ENCODE results near the gene CCDC191.

Gene CCDC191

DNA sequence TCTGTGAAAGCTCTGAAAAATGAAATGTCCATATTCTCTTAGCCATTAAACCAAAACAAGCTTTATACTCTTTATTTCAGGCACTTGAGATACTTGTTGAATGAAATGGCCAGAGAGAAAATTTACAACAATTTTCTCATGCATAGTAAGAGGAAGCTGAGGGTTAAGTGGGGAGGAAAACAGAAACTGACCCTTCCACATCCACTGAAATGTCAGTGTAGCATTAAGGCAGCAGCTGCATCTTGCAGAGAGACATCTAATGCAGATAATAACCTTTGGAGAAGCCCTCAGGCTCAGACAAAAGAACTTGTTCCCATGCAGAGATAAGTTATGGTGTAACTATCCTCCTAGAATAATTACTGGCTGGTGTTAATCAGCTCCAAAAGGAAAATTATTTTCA is 74.5 kb downstream of the CCDC191 start:
- H3K9me3 ChIP-seq (ENCODE audit: low read length), result peaks cover 1% of the 10 kb centered on the region
- no peak overlapping the region for H3K4me3 ChIP-seq (ENCODE audit: low read length)
- no peak overlapping the region for H2AFZ ChIP-seq (ENCODE audit: low read depth, low read length)
- H3K36me3 ChIP-seq (ENCODE audit: insufficient read depth, low read length), result peaks cover 11% of the 10 kb centered on the region
- H3K27me3 ChIP-seq (ENCODE audit: insufficient read depth, low read length), result no peaks in the 10 kb centered on the region
- peaks cover 9% of the 10 kb centered on the region for H3K4me1 ChIP-seq (ENCODE audit: insufficient read depth, low read length)

DNA sequence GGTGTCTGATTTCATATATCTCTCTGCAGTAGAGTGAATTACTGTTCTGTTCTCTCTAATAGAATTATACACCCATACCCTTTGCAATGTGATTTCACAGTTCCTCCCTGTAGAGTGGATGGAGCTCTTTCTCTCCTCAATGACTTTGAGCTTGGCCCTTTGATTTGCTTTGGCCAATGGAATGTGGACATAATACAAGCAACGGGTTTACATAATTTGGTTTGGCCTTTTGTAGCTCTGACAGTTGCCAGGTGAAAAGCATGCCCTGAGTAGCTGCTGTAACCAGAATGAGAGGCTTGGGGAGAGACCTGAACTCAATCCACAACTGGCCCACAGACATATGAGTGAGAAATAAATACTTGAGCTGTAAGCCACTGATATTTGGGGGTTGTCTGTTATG is 76.4 kb downstream of the CCDC191 start:
- Histone ChIP-seq H3K9me3 (ENCODE audit: low read length) (no peaks in the 10 kb centered on the region), H3K4me1 (ENCODE audit: insufficient read depth, low read length) (peaks cover 9% of the 10 kb centered on the region), H3K36me3 (ENCODE audit: insufficient read depth, low read length) (peaks cover 13% of the 10 kb centered on the region), H3K27me3 (ENCODE audit: insufficient read depth, low read length) (no peaks in the 10 kb centered on the region), H2AFZ (ENCODE audit: low read depth, low read length) (no peak overlapping the region), H3K4me3 (ENCODE audit: low read length) (no peak overlapping the region)

DNA sequence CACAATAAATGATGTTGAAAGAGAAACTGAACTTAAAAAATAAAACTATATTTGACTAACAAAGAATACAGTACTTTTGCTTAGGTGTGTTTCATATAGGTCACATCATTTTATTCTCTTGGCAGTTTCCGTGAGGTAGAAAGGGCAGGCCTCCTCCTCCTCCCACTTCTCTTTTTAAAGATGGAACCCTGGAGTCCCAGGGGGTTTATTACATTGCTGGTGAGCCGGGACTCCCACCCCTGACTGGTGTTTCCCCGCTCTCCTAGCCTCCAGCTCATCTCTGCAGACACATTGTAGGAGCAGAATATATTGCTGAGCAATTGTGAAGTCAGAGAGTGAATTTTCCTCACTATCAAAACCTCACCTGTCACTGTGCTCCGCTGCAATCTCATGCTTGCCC is 78.5 kb downstream of the CCDC191 start:
- Histone ChIP-seq H3K9me3 (ENCODE audit: low read length) (peaks cover 4% of the 10 kb centered on the region), H3K36me3 (ENCODE audit: insufficient read depth, low read length) (peaks cover 13% of the 10 kb centered on the region), H3K4me1 (ENCODE audit: insufficient read depth, low read length) (peaks cover 9% of the 10 kb centered on the region), H2AFZ (ENCODE audit: low read depth, low read length) (no peak overlapping the region), H3K4me3 (ENCODE audit: low read length) (no peak overlapping the region), H3K27me3 (ENCODE audit: insufficient read depth, low read length) (no peaks in the 10 kb centered on the region)

DNA sequence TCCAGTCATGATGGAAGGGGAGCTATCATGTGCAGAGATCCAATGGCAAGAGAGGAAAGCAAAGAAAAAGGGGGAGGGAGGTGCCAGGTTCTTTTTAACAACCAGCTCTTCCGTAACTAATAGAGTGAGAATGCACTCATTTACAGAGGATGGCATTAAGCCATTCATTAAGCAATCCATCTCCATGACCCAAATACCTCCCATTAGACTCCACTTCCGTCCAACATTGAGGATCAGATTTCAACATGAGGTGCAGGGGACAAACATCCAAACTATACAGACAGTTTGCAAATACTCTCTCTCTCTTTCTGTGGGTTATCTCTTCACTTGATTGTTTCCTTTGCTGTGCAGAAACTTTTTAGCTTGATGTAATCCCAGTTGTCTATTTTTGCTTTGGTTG is 87.3 kb downstream of the CCDC191 start:
- Histone ChIP-seq H2AFZ (ENCODE audit: low read depth, low read length) (no peak overlapping the region), H3K4me3 (ENCODE audit: low read length) (no peak overlapping the region), H3K4me1 (ENCODE audit: insufficient read depth, low read length) (no peaks in the 10 kb centered on the region), H3K36me3 (ENCODE audit: insufficient read depth, low read length) (no peaks in the 10 kb centered on the region), H3K27me3 (ENCODE audit: insufficient read depth, low read length) (no peaks in the 10 kb centered on the region), H3K9me3 (ENCODE audit: low read length) (peaks cover 4% of the 10 kb centered on the region)

DNA sequence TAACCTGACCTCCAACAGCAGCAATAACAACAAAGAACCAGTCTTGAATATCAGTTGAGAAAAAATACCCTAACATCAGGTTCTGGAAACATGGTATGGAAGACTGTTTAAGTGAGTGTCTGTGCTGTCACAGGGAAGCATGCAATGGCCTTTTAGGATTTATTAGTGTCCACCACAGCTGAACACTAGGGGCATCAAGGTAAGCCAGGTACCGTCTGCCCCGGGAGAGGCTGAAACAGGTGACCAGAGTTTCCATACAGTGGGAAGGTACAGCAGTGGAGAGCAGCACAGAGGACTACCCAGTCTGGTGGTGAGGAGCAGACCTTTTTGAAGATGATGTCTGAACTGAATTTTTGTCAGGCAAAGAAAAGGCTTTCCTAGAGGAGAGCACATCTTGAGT is 90.2 kb downstream of the CCDC191 start:
- no peaks in the 10 kb centered on the region for H3K4me1 ChIP-seq (ENCODE audit: insufficient read depth, low read length)
- no peak overlapping the region for H2AFZ ChIP-seq (ENCODE audit: low read depth, low read length)
- H3K36me3 ChIP-seq (ENCODE audit: insufficient read depth, low read length), result no peaks in the 10 kb centered on the region
- no peaks in the 10 kb centered on the region for H3K9me3 ChIP-seq (ENCODE audit: low read length)
- no peak overlapping the region for H3K4me3 ChIP-seq (ENCODE audit: low read length)
- no peaks in the 10 kb centered on the region for H3K27me3 ChIP-seq (ENCODE audit: insufficient read depth, low read length)

DNA sequence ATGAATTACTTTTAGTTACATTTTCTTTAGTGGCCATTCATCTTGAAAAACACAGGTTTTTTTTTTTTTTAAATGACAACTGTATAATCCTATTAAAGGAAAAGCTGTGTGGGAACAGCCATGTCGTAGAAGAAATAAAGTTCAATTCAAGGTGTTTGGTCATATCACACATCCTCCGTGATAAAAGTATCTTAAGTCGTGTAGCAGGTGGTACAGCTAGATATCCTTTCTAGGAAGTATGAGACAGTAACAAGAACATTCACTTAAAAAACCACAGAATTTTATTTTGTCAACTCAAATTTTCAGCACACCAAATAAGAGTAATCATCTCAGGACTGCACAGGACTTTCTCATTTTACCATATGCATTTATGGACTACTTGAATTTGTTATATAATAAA is 92.4 kb downstream of the CCDC191 start:
- Histone ChIP-seq H3K4me3 (ENCODE audit: low read length) (no peak overlapping the region), H3K27me3 (ENCODE audit: insufficient read depth, low read length) (no peaks in the 10 kb centered on the region), H3K9me3 (ENCODE audit: low read length) (no peaks in the 10 kb centered on the region), H3K4me1 (ENCODE audit: insufficient read depth, low read length) (no peaks in the 10 kb centered on the region), H2AFZ (ENCODE audit: low read depth, low read length) (no peak overlapping the region), H3K36me3 (ENCODE audit: insufficient read depth, low read length) (no peaks in the 10 kb centered on the region)

DNA sequence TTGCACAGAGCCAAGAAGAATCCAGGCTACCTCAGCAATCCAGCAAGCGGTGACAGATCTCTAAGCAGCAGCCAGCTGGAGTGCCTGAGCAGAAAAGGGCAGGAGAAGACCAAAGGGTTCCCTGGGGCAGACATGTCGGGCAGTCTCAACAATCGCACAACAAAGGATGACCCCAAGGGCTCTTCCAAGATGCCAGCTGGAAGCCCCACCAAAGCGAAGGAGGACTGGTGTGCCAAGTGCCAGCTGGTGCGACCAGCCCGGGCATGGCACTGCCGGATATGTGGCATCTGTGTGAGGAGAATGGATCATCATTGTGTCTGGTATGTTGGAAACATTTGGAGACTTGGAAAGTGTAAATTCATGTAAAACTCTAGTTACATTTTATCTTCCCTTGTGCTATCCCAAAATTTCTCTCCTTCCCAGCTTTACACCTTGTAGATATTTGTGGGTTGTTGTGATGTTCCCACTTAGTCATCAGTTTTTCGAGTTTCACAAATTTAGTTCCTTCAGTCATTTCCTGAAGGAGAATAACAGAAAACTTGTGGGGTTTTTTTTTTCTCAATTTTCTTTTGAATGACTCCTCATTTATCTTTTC is 102.1 kb downstream of the CCDC191 start:
- Histone ChIP-seq H3K9me3 (ENCODE audit: low read length) (no peaks in the 10 kb centered on the region), H3K4me3 (ENCODE audit: low read length) (no peak overlapping the region), H2AFZ (ENCODE audit: low read depth, low read length) (no peak overlapping the region), H3K36me3 (ENCODE audit: insufficient read depth, low read length) (no peaks in the 10 kb centered on the region), H3K4me1 (ENCODE audit: insufficient read depth, low read length) (no peaks in the 10 kb centered on the region), H3K27me3 (ENCODE audit: insufficient read depth, low read length) (no peaks in the 10 kb centered on the region)

DNA sequence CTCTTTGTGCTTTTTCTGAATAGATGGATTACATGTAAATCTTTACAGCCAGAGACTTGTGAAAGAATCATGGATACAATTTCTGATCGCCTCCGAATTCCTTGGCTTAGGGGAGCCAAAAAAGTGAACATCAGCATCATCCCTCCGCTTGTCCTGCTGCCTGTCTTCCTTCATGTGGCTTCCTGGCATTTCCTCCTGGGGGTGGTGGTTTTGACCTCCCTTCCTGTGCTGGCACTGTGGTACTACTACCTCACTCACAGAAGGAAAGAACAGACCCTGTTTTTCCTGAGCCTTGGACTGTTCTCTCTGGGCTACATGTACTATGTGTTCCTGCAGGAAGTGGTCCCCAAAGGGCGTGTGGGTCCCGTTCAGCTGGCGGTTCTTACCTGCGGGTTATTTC is 102.6 kb downstream of the CCDC191 start:
- no peak overlapping the region for H2AFZ ChIP-seq (ENCODE audit: low read depth, low read length)
- H3K36me3 ChIP-seq (ENCODE audit: insufficient read depth, low read length), result no peaks in the 10 kb centered on the region
- no peak overlapping the region for H3K4me3 ChIP-seq (ENCODE audit: low read length)
- H3K4me1 ChIP-seq (ENCODE audit: insufficient read depth, low read length), result peaks cover under 1% of the 10 kb centered on the region
- no peaks in the 10 kb centered on the region for H3K9me3 ChIP-seq (ENCODE audit: low read length)
- H3K27me3 ChIP-seq (ENCODE audit: insufficient read depth, low read length), result no peaks in the 10 kb centered on the region

DNA sequence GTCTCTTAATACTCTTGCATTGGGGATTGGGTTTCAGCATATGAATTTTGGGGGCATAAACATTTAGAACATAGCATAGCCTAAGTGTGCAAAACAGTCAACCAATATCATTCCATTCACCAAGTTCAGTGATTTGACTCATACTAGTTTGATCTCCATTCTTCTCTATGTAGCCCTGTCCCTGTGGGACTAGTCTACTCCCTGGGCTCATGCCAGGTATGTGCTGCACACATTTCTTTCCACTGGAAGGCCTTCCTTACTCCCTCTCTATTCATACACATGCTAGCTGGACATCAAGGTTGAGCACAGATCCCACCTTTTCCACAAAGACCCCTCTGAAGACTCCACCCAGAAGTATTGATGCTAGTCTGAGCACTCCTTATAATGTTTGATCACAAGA is 103.4 kb downstream of the CCDC191 start:
- Histone ChIP-seq H3K4me3 (ENCODE audit: low read length) (no peak overlapping the region), H3K27me3 (ENCODE audit: insufficient read depth, low read length) (no peaks in the 10 kb centered on the region), H2AFZ (ENCODE audit: low read depth, low read length) (no peak overlapping the region), H3K36me3 (ENCODE audit: insufficient read depth, low read length) (no peaks in the 10 kb centered on the region), H3K4me1 (ENCODE audit: insufficient read depth, low read length) (peaks cover 7% of the 10 kb centered on the region), H3K9me3 (ENCODE audit: low read length) (no peaks in the 10 kb centered on the region)

DNA sequence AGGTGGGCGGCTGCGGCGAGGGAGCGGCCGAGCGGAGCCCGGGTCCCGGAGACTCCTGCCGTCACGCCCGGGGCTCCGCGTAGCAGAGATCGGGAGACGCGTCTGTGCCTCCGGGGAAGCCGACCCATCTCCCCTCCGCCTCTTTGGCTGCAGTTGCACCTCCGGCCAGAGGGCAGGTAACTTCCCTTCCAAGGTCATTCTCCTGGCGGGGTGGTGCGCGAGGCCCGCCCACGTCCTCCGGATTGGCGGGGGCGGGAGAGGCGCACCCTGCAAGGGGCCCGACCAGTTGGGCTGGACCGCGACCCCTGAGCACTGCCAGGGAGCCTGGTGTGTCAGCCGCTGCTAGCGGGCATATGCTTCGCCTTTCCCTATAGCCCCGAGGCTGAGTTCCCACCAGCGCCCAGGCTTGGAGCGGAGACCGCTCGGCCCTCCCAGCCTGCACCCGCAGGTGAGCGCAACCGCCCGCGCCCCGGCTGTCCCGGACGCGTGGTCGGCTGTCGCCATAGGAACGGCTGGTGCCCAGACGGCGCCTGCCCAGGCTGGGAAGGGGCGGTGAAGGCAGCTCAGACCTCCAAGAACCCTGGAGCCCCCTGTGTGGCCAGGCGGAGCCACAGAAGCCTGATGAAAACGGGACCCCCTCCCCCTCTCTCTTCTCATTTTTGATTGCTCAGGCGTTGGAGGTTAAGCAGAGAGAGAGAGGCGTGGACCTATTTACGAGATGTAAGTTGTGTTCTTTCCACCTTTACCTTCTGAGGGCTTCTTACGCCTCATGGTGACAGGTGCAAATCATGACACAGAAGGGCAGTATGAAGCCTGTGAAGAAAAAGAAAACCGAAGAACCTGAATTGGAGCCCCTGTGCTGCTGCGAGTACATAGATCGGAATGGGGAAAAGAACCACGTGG is 108.1 kb downstream of the CCDC191 start:
- H3K27me3 ChIP-seq (ENCODE audit: insufficient read depth, low read length), result no peaks in the 10 kb centered on the region
- H3K4me1 ChIP-seq (ENCODE audit: insufficient read depth, low read length), result peaks cover 10% of the 10 kb centered on the region
- no peaks in the 10 kb centered on the region for H3K9me3 ChIP-seq (ENCODE audit: low read length)
- H3K4me3 ChIP-seq (ENCODE audit: low read length), result peak overlapping the region; percentile 66
- peak overlapping the region; percentile 97 for H2AFZ ChIP-seq (ENCODE audit: low read depth, low read length)
- H3K36me3 ChIP-seq (ENCODE audit: insufficient read depth, low read length), result no peaks in the 10 kb centered on the region

DNA sequence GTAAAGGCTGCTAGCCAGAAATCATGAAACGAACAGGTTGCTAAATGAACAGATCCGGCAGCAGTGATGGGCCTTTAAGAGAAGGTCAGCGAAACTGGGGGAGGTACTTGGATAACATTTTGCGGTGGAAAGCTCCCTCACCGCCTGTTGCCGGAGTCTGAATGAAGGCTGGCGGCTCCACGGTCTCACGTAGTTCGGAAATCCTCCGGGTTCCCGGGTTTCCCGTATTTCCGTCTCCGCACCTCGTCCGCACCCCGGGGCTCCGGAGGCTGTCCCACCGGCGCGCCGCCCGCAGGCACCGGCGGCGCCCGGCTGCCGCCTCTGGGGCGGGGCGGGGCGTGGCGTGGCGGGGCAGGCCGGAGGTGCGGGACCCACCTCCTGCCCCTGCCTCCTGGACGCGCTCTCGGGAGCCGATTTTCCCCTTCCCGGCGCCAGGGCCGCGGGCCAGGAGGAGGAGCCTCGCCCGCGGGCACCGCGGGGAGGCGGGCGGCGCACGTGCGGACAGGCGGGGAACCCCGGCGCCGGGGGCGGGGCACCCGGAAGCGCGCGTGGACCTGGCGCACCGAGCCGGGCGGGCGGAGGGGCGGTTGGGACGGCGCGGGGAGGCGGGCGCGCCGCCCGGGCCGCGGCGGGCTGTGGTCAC is 108.8 kb downstream of the CCDC191 start, which contains the start of gene ZDHHC23:
TSS of gene ZDHHC23 (plus strand) at position 642 of the 643 bp plus-strand sequence. CDS start 790 bp downstream, outside the sequence.
- H2AFZ ChIP-seq (ENCODE audit: low read depth, low read length), result peak within 1 kb of the TSS; percentile 97
- peak within 1 kb of the TSS; percentile 66 for H3K4me3 ChIP-seq (ENCODE audit: low read length)
- H3K36me3 ChIP-seq (ENCODE audit: insufficient read depth, low read length), result no peaks in the 10 kb centered on the region
- peaks cover 10% of the 10 kb centered on the region for H3K4me1 ChIP-seq (ENCODE audit: insufficient read depth, low read length)
- H3K27me3 ChIP-seq (ENCODE audit: insufficient read depth, low read length), result no peaks in the 10 kb centered on the region
- no peaks in the 10 kb centered on the region for H3K9me3 ChIP-seq (ENCODE audit: low read length)

DNA sequence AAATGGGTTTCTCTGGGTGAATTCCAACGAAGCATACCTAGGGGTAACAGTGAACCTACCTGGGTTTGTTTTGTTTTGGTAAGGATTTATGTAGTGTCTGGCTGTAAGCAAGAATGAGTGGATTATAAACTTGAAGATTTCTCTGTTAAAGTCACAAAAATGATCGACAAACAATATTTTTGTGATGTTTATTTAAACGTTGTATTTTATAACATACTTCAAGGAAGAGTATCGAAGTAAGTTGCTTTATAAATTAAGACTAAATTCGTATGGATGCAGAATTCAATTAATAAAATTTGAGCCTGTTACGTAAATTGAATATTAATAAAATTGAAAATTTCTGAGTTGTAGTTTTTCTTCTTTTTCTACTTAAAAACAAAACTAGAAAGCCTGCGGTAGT is 109.5 kb downstream of the CCDC191 start:
- peaks cover 10% of the 10 kb centered on the region for H3K4me1 ChIP-seq (ENCODE audit: insufficient read depth, low read length)
- peak overlapping the region; percentile 97 for H2AFZ ChIP-seq (ENCODE audit: low read depth, low read length)
- no peaks in the 10 kb centered on the region for H3K36me3 ChIP-seq (ENCODE audit: insufficient read depth, low read length)
- H3K27me3 ChIP-seq (ENCODE audit: insufficient read depth, low read length), result no peaks in the 10 kb centered on the region
- peak overlapping the region; percentile 66 for H3K4me3 ChIP-seq (ENCODE audit: low read length)
- H3K9me3 ChIP-seq (ENCODE audit: low read length), result no peaks in the 10 kb centered on the region

DNA sequence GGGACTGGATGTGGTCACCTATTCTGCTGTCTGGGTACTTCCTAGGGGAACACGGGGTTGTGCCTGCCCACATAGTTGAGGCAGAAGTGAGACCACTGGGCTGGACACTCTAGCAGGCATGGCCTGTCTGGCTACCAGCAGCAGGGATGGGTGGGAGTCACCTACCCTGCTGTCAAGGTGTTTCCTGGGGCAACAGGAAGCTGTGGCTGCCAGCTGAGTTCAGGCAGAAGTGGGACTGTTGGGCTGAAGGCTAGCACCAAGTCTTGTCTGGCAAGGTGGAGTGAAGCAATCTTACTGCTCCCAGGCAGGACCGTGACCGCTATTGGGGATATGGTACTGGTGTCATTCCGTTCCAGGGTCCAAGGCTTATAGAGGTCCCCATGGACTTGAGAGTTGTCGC is 128.8 kb downstream of the CCDC191 start:
- Histone ChIP-seq H3K9me3 (ENCODE audit: low read length) (no peaks in the 10 kb centered on the region), H3K4me3 (ENCODE audit: low read length) (no peak overlapping the region), H3K36me3 (ENCODE audit: insufficient read depth, low read length) (no peaks in the 10 kb centered on the region), H2AFZ (ENCODE audit: low read depth, low read length) (no peak overlapping the region), H3K27me3 (ENCODE audit: insufficient read depth, low read length) (no peaks in the 10 kb centered on the region), H3K4me1 (ENCODE audit: insufficient read depth, low read length) (no peaks in the 10 kb centered on the region)
